SK-N-SH (cell line): ENCODE data around the gene PKN1. TPM values are rescaled to one million over a fixed set of nuclear protein-coding genes. Genes with fewer than 3 reads are reported as not detected.

Experiments
- CTCF ChIA-PET: fragments of 300-600, 350-600 bp; formaldehyde crosslinking; extraction: SDS; loops from one replicate; lab custom pipeline; 2021; lab: Yijun Ruan, JAX
- POLR2A ChIA-PET: fragments of 350-600 bp; sonication (Branson Sonifier 250); formaldehyde crosslinking; extraction: SDS; loops from one replicate; lab custom pipeline; 2020; ENCODE audit warnings: antibody characterized with exemption, inconsistent platforms; lab: Yijun Ruan, JAX
- DNase-seq: peaks from one replicate; pipeline ENCODE4 v3.0.0; 2012
- H2AFZ ChIP-seq: fragments of 200-600 bp; sonication (generic); 2 replicates; pipeline ENCODE4 v1.8.1; 2016; ENCODE audit warnings: antibody characterized with exemption, mild to moderate bottlenecking, low read depth
- H3F3A ChIP-seq: fragments of 200-600 bp; sonication (generic); replicated peaks from 2 replicates; pipeline ENCODE3; 2016; ENCODE audit warnings: antibody characterized with exemption, mild to moderate bottlenecking; ENCODE audit not compliant: insufficient read depth
- H3K27ac ChIP-seq, 2 experiments: fragments of 200-500 bp in 1 of 2; fragments of 200-600 bp in 1 of 2; sonication (Bioruptor generic) in 1 of 2; sonication (generic), shearing (Covaris generic) in 1 of 2; 2 replicates each; pipeline versions ENCODE4 v1.5.1 to v1.6.1; 2014 to 2016; ENCODE audit warnings: low read depth in 2 of 2, inconsistent platforms in 1 of 2, low read length in 1 of 2, mild to moderate bottlenecking in 1 of 2, mixed read lengths in 1 of 2
- H3K27me3 ChIP-seq: fragments of 200-600 bp; sonication (generic), shearing (Covaris generic); 2 replicates; pipeline ENCODE4 v1.6.1; 2016; ENCODE audit warnings: mixed run types; ENCODE audit not compliant: insufficient read depth
- H3K36me3 ChIP-seq, 2 experiments: fragments of 200-500 bp in 1 of 2; fragments of 200-600 bp in 1 of 2; sonication (Bioruptor generic) in 1 of 2; sonication (generic) in 1 of 2; replicated peaks in 1 of 2; 2 replicates each; pipeline versions ENCODE3 to v1.5.1; 2014 to 2016; ENCODE audit warnings: low read length in 1 of 2, mild to moderate bottlenecking in 1 of 2; ENCODE audit not compliant: insufficient read depth in 2 of 2, control insufficient read depth in 1 of 2
- H3K4me1 ChIP-seq, 2 experiments: fragments of 200-500 bp in 1 of 2; fragments of 200-600 bp in 1 of 2; sonication (Bioruptor generic) in 1 of 2; sonication (generic), shearing (Covaris generic) in 1 of 2; 2 replicates each; pipeline versions ENCODE4 v1.5.1 to v1.6.1; 2014 to 2016; ENCODE audit warnings: low read depth in 1 of 2, low read length in 1 of 2, mixed run types in 1 of 2; ENCODE audit not compliant: insufficient read depth in 2 of 2, control insufficient read depth in 1 of 2
- H3K4me2 ChIP-seq: fragments of 200-600 bp; sonication (generic), shearing (Covaris generic); 2 replicates; pipeline ENCODE4 v1.6.1; 2017; ENCODE audit warnings: mixed run types
- H3K4me3 ChIP-seq, 2 experiments: fragments of 200-500 bp in 1 of 2; fragments of 200-600 bp in 1 of 2; sonication (Bioruptor generic) in 1 of 2; sonication (generic), shearing (Covaris generic) in 1 of 2; 2 replicates each; pipeline versions ENCODE4 v1.5.1 to v1.8.1; 2014 to 2016; ENCODE audit warnings: low read depth in 2 of 2, inconsistent platforms in 1 of 2, low read length in 1 of 2, mild to moderate bottlenecking in 1 of 2, mixed read lengths in 1 of 2, moderate library complexity in 1 of 2
- H3K79me2 ChIP-seq: fragments of 200-600 bp; sonication (generic); 2 replicates; pipeline ENCODE4 v1.8.1; 2017; ENCODE audit warnings: mild to moderate bottlenecking; ENCODE audit not compliant: insufficient read depth
- H3K9ac ChIP-seq: fragments of 200-600 bp; sonication (generic); 2 replicates; pipeline ENCODE4 v1.6.1; 2017; ENCODE audit warnings: mixed run types
- H3K9me2 ChIP-seq: fragments of 200-600 bp; sonication (generic); 2 replicates; pipeline ENCODE4 v1.6.1; 2017; ENCODE audit warnings: mixed run types
- H3K9me3 ChIP-seq: fragments of 200-600 bp; sonication (generic); 2 replicates; pipeline ENCODE4 v1.6.1; 2017; ENCODE audit warnings: mixed run types, mild to moderate bottlenecking, moderate library complexity
- H4K20me1 ChIP-seq: fragments of 200-600 bp; sonication (generic); 2 replicates; pipeline ENCODE4 v1.6.1; 2017; ENCODE audit warnings: mild to moderate bottlenecking, mixed run types; ENCODE audit not compliant: insufficient read depth
- FOSL2 ChIP-seq: IDR thresholded peaks from 2 replicates; pipeline ENCODE4 v1.4.0; 2012; ENCODE audit warnings: low read depth, mild to moderate bottlenecking, moderate library complexity, borderline replicate concordance
- FOXJ3 ChIP-seq: sonication (generic); formaldehyde crosslinking; IDR thresholded peaks from 2 replicates; pipeline ENCODE4 v1.5.1; 2020; ENCODE audit warnings: mild to moderate bottlenecking, missing genetic modification reagents
- GABPA ChIP-seq: IDR thresholded peaks from 2 replicates; pipeline ENCODE4 v1.4.0; 2012; ENCODE audit warnings: low read depth, mild to moderate bottlenecking
- GATA2 ChIP-seq: sonication (generic); formaldehyde crosslinking; IDR thresholded peaks from 2 replicates; pipeline ENCODE4 v1.5.0; 2020; ENCODE audit warnings: mild to moderate bottlenecking, missing genetic modification reagents
- JUND ChIP-seq: IDR thresholded peaks from 2 replicates; pipeline ENCODE4 v1.4.0; 2012
- MEF2A ChIP-seq: IDR thresholded peaks from 2 replicates; pipeline ENCODE4 v1.4.0; 2012; ENCODE audit warnings: low read depth, borderline replicate concordance
- MXI1 ChIP-seq: IDR thresholded peaks from 2 replicates; pipeline ENCODE4 v1.6.1; 2012; ENCODE audit warnings: mild to moderate bottlenecking, low read depth, low read length, improper control_type of control experiment
- NFIC ChIP-seq: IDR thresholded peaks from 2 replicates; pipeline ENCODE4 v1.4.0; 2012; ENCODE audit warnings: borderline replicate concordance
- NRF1 ChIP-seq: IDR thresholded peaks from 2 replicates; pipeline ENCODE4 v1.6.1; 2012; ENCODE audit warnings: low read depth, mild to moderate bottlenecking, low read length
- RCOR1 ChIP-seq: fragments of 150-350 bp; IDR thresholded peaks from 2 replicates; pipeline ENCODE4 v1.6.1; 2017; ENCODE audit warnings: antibody characterized with exemption, low read length
- RXRA ChIP-seq: IDR thresholded peaks from 2 replicates; pipeline ENCODE4 v1.4.0; 2012; ENCODE audit warnings: low read depth, mild to moderate bottlenecking, borderline replicate concordance
- SIN3A ChIP-seq: IDR thresholded peaks from 2 replicates; pipeline ENCODE4 v1.6.1; 2012; ENCODE audit warnings: low read depth, mild to moderate bottlenecking, low read length, moderate library complexity, borderline replicate concordance
- SMC3 ChIP-seq: IDR thresholded peaks from 2 replicates; pipeline ENCODE4 v1.6.1; 2012; ENCODE audit warnings: low read depth, low read length, improper control_type of control experiment
- TAF1 ChIP-seq: IDR thresholded peaks from 2 replicates; pipeline ENCODE4 v1.6.1; 2012; ENCODE audit warnings: low read depth, mild to moderate bottlenecking, low read length, moderate library complexity, borderline replicate concordance
- TCF12 ChIP-seq: IDR thresholded peaks from 2 replicates; pipeline ENCODE4 v1.4.0; 2012
- TEAD4 ChIP-seq: IDR thresholded peaks from 2 replicates; pipeline ENCODE4 v1.4.0; 2012; ENCODE audit warnings: mild to moderate bottlenecking, borderline replicate concordance; ENCODE audit not compliant: insufficient read depth
- ZBTB33 ChIP-seq: IDR thresholded peaks from 2 replicates; pipeline ENCODE4 v1.4.0; 2012; ENCODE audit warnings: low read depth, borderline replicate concordance
- whole genome bisulfite sequencing: methylation state at CpG from one replicate; pipeline ENCODE4 v1.1.6; 2017; ENCODE audit warnings: low lambda C conversion rate; 5-methylcytosine and 5-hydroxymethylcytosine counted together
- polyA plus RNA-seq, 3 experiments: library from polyadenylated mRNA; depleted of rRNA; stranded (reverse); fragments of >200 nt; gene quantifications; 2 replicates each; pipeline ENCODE4 v1.2.3, GENCODE V29; 2012
- TF ChIP-seq, protein P1 (sequence below): IDR thresholded peaks from 2 replicates; pipeline ENCODE4 v1.4.0; 2012; ENCODE audit warnings: low read depth, borderline replicate concordance

PKN1 gene
- polyA plus RNA-seq, 1 of the 3 experiments (the other 2 are of a cell fraction): 99.6 TPM

DNA sequence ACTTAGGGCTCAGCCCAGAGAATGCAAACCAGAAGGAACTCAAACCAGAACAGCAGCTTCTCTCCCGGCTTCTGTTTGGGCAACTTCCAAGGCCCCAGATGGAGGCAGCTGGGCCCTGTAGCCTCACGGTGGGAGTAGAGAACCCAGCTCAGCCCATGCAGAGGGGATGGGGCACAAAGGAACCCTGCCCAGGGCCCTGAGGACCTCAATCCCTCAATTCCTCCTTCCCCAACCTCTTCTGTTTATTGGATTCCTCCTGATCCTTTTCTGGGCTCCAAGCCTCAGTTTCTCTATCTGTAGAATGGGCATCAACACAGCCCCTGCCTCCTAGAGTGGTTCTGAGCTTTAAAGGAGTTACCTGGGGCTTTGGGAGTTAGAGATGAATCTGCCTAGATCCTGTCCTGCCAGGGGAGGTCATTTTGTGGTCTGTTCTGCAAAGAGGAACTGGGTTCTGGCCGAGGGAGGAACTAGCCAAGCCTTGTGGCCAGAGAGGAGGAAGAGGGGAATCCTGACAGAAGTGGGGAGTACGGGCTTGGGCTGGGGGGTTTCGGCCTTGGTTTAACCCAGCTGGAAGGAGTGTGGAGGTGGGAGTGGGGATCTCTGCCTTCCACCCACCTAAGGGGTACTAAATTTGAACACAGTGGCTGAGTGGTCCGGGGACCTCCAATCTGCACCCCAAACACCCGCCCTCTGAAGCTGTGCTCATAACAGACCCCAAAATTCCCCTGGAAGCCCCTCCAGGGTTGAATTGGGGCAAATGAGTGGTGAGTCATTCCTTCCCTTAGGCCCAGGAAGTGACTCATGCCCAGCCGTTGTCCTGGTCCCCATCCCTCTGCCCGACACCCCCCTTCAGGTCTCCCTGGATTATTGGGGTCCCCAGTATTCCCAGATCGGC, 49.2 kb upstream of the PKN1 start:
- H3K79me2 ChIP-seq: 0 out of 2 replicates have a peak, but pooled peaks cover 7% of the 10 kb centered on the region
- CTCF ChIA-PET: interaction anchor here (1.9 kb wide), 1 partner anchor 36 kb away, joined by 7 read pairs; no protein-coding TSS in a partner anchor
- H4K20me1 ChIP-seq: no peaks in the 10 kb centered on the region
- no peaks in the 10 kb centered on the region for H3K27me3 ChIP-seq
- H3K9ac ChIP-seq: peak overlapping the region; percentile 31; the same call in 1 of the 2 replicates
- POLR2A ChIA-PET: no interaction called here
- peak overlapping the region in 1 of 2 experiments; percentile 76; a peak in 2 of 4 replicates for H3K27ac ChIP-seq
- WGBS: 45% methylated on average over 9 of the region's 10 CpGs
- peaks cover 3% of the 10 kb centered on the region for H3F3A ChIP-seq
- no peak for DNase-seq
- no peaks in the 10 kb centered on the region for H3K36me3 ChIP-seq
- no peaks in the 10 kb centered on the region for H3K9me3 ChIP-seq
- H3K4me1 ChIP-seq: peaks cover 17 to 19% of the 10 kb centered on the region in 2 experiments; a peak in 3 of 4 replicates
- TF ChIP-seq JUND (peak; percentile 92), TCF12 (peak; percentile 53), MXI1 (no peak), FOSL2 (peak; percentile 92)
- TF ChIP-seq, all 33 proteins: peak for 3
- H3K4me2 ChIP-seq: peak overlapping the region; percentile 46
- H2AFZ ChIP-seq: peak overlapping the region; percentile 97
- no peaks in the 10 kb centered on the region for H3K9me2 ChIP-seq
- no peak overlapping the region for H3K4me3 ChIP-seq

DNA sequence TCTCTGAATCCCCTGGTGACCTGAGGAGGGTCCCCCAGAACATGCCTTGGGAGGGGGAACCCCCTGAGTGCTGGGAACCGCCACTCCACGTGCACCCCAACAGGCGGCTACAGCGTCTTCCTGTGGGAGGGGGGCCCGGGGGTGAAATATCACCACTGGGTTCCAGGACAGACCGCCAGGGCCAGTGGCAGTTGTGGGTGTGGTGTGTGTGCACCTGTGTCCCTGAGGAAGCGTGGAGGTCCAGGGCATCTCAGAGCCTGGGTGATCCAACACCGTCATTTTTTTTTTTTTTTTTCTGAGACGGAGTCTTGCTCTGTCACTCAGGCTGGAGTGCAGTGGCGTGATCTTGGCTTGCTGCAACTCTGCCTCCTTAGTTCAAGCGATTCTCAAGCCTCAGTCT, 47.6 kb upstream of the PKN1 start:
- H3K27ac ChIP-seq: no peak overlapping the region
- WGBS: 98% methylated on average over 11 of the region's 11 CpGs
- CTCF ChIA-PET: no interaction called here

DNA sequence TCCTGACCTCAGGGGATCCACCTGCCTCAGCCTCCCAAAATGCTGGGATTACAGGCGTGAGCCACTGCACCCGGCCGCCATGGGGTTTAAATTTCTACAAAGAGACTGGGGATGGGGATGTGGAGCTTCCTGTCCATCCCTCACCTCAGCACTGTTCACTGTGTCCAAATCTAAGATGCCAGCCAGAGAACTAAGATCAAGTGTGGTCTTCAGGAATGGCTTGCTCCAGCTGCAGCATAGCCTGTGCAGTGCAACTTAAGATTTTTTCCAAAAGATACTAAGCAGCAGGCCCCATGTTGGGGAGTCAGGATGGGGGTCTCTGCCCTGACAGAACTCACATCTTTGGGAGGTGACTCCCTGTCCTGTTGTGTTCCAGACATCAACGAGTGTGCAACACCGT, 42.6 kb upstream of the PKN1 start:
- CTCF ChIA-PET: interaction anchor here (0.6 to 1.2 kb wide), 2 partner anchors 42 to 179 kb away, joined by 3 to 5 read pairs; no protein-coding TSS in a partner anchor
- H3K79me2 ChIP-seq: no peaks in the 10 kb centered on the region
- no peak for TF ChIP-seq FOXJ3
- no peak for TF ChIP-seq SMC3
- TF ChIP-seq RCOR1: no peak
- no peak for TF ChIP-seq ZBTB33
- no peak for TF ChIP-seq SIN3A
- TF ChIP-seq, protein P1, sequence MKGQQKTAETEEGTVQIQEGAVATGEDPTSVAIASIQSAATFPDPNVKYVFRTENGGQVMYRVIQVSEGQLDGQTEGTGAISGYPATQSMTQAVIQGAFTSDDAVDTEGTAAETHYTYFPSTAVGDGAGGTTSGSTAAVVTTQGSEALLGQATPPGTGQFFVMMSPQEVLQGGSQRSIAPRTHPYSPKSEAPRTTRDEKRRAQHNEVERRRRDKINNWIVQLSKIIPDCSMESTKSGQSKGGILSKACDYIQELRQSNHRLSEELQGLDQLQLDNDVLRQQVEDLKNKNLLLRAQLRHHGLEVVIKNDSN: no peak
- TF ChIP-seq GATA2 (CRISPR knock-in tag): no peak
- no peak for TF ChIP-seq JUND
- no peak for TF ChIP-seq RXRA
- TF ChIP-seq MEF2A: no peak
- no peak for TF ChIP-seq GABPA
- TF ChIP-seq NFIC: no peak

More for the DNA sequence above, 47.6 kb upstream of the PKN1 start:
- Histone ChIP-seq H3K4me2 (no peak overlapping the region), H3K27me3 (no peaks in the 10 kb centered on the region), H3K9me3 (no peaks in the 10 kb centered on the region), H3K4me1 (peaks cover 12 to 19% of the 10 kb centered on the region in 2 experiments; a peak in 2 of 4 replicates), H3K9ac (no peak overlapping the region), H3K9me2 (no peaks in the 10 kb centered on the region), H3K79me2 (0 out of 2 replicates have a peak, but pooled peaks cover 7% of the 10 kb centered on the region), H3K36me3 (no peaks in the 10 kb centered on the region), H4K20me1 (no peaks in the 10 kb centered on the region), H2AFZ (no peak overlapping the region), H3K4me3 (no peak overlapping the region), H3F3A (peaks cover 3% of the 10 kb centered on the region)
- no peak for TF ChIP-seq TAF1
- TF ChIP-seq, protein P1: no peak
- no peak for TF ChIP-seq NRF1
- TF ChIP-seq RCOR1: no peak
- TF ChIP-seq TEAD4: no peak
- no peak for DNase-seq
- POLR2A ChIA-PET: no interaction called here

More for the DNA sequence above, 42.6 kb upstream of the PKN1 start:
- Histone ChIP-seq H3K4me2 (no peak overlapping the region), H2AFZ (no peak overlapping the region), H3K4me1 (no peaks in the 10 kb centered on the region; a peak in 1 of 4 replicates), H3K9ac (no peak overlapping the region), H3K9me3 (no peaks in the 10 kb centered on the region), H3K4me3 (no peak overlapping the region), H3K27ac (no peak overlapping the region), H3F3A (no peaks in the 10 kb centered on the region), H3K9me2 (no peaks in the 10 kb centered on the region), H4K20me1 (no peaks in the 10 kb centered on the region), H3K36me3 (no peaks in the 10 kb centered on the region), H3K27me3 (no peaks in the 10 kb centered on the region)
- POLR2A ChIA-PET: no interaction called here
- WGBS: 100% methylated on average over 5 of the region's 5 CpGs
- no peak for DNase-seq
